GM19099 (cell line): ENCODE data around the gene POP7.

Experiments used
- POLR2A ChIP-seq: IDR thresholded peaks from 3 replicates; pipeline ENCODE4 v1.6.1; 2011; ENCODE audit warnings: low read depth; ENCODE audit not compliant: insufficient read length; ENCODE audit errors: extremely low read depth

Gene POP7

DNA sequence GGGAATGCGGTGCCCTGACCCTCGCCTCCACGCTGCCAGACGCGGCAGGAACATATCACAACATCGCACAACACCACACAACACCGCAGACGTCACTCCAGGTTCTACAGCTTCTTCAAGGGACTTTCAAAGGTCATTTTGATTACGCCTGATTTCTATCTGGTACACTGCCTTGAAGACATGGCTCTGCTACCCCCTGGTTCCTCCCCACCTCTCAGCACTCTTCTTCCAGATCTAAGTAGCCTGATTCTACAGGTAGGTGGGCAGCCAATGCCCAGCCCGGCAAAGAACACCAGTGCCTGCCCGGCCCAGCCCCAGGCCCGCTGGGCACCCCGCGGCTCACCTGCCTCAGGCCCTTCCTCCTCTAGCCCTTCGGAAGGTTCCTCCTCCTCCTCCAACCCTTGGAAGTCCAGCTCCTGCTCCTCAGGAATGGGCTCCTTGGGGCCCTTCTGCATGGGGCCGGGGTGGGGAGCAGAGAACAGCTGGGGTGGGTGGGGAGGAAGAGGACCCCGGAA is 20.2 kb upstream of the POP7 start:
- no peak for TF ChIP-seq POLR2A

DNA sequence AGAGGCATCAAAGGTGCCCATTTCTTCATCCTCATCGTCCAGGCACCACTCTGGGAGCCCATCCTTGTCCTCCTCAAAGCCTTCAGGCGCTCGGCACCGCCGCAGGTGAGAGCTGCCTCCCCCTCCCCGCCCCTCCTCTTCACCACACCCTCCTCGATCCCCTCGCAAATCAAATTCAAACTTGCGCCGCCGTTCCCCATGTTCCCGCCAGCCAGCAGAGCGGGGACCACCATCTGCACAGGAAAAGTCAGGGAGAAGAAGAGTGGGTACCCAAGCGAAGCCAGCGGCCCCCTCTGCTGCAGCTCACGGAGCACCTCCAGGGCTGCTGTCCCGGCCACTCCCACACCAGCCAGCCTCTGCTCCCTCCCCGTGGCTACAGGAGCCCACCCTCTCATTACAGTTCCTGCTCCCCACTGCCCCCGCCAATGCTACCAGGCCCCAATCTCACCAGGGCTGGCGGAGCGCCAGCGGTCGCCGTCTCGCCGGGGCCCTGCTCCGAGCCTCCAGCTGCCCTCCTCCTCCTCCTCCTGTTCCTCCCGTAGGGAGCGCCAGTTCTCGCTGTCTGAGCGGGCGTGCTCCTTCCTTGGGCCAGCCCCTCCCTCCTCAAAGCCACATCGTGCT is 19.6 kb upstream of the POP7 start:
- TF ChIP-seq POLR2A = no peak

DNA sequence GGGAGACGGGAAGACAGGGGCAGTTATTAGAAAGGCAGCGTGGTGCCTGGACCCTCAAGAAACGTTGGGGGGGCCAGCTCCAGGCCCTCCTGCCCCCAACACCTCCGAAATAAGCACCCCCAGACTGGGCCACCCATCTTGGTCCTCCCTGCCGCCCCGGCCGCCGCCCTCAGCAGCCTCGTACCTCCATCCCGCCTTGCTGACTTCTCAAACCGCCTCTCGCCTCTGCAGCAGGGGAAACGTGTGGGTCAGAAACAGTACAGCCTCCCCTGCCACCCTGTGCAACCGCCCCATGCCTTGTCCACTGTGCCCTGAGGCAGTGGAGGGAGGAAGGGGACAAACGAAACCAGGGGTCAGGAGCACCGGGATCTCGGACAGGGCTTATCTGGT is 19.1 kb upstream of the POP7 start:
- no peak for TF ChIP-seq POLR2A

DNA sequence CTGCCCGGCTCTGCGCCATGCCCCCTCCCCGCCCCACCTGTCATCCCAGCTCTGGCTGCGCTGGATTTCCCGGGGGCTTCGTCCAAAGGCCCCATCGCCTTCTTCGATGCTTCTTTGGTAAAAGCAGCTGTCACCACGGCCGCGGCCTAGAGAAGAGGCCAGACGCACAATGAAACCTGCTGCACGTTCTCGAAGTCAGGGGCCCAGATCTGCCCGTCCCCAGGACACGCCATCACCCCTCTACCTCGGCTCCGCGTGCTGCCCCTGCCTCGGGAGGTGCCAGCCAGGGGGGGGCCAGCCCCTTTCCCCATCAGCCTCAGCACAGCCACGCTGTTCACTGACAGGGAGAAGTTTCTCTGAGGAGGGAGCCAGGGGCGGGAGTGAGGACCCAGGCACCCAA is 18.7 kb upstream of the POP7 start:
- TF ChIP-seq POLR2A = no peak

DNA sequence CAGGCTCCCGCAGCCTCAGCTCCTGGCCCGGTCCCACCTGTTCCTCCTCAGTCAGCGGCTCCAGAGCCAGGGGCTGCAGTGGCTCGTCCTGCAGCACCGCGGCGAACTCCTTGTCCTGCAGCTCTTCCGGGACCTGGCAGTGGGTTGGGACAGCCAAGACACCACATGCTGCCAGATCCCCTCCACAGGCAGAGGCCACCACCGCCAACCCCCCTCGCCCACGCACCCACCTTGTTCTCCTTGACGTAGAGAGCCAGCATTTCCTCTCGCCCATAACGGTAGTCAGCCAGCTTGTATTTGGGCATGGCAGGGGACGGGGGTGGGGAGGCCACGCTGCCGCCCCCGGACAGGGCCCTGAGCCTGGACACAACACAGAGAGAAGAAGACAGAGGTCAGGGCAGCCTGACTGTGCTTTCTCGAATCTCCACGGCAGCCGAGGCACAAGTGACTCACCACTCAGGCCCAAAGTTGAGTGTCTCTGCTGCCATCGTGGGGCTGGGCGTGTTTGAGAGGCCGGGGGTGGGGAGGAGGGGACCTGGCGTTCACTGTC is 18.1 kb upstream of the POP7 start:
- TF ChIP-seq POLR2A = no peak

DNA sequence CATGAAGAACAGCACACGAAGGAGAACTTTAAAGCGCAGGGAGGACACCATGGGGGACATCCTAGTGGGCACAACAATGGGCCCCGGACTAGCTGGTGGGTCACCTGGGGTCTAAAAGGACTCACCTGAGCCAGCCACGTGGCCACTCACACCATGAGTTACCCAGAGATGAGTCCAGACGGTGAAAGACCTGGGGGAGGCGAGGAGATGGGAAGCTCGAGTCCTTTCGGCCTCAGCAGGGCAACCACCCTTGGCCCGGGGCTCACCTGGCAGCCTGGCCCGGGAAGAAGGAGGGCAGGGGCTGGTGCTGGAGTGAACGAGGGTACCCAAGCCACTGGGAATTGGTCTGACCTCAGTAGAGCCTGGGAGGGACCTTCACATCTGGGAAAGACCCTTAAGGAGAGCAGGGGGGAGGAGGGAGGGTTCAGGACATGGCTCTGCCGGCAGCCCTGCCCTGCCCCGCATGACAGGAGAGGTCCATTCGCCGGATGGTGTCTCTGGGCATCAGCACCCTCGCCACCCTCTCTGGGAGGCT is 17.5 kb upstream of the POP7 start:
- TF ChIP-seq POLR2A = no peak

DNA sequence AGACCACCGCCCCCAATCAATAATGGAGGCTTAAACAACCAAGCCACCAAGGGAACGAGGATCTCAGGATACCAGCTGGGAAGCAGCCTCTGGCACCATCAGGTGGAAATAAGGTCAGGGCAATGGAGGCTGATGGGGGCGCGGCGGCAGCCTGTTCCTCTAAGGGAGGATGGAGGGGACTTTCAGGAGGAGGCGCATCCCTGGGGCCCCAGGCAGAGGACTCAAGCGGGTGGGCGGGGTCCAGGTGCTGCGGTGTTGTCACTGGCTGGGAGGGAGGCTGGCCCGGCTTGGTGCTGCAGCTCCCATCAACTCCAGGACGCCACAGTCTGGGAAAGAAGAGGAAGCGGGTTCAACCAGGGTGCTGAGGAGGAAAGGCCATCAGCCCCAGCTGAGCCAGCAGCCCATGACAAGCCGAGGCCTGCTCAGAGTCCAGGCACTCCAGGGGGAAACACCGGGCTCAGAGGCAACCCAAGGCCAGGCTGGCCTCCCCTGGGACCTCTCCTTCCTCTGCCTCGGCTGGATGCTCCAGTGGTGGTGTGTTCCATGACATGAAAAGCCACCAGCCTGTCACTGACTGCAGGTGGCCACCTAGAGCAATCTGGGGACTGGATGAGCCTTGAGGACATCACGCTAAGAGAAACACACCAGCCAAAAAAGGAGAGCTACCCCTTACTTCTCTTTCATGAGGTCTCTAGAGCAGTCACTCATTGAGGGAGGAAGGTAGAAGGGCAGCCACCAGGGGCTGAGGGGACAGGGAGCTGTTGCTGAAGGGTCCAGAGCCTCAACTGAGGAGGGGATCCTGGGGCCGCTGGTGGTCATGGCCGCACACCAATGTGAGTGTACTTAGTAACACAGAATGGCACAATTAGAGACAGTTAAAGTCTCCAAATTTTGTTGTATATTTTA is 16.4 kb upstream of the POP7 start:
- TF ChIP-seq POLR2A = no peak

DNA sequence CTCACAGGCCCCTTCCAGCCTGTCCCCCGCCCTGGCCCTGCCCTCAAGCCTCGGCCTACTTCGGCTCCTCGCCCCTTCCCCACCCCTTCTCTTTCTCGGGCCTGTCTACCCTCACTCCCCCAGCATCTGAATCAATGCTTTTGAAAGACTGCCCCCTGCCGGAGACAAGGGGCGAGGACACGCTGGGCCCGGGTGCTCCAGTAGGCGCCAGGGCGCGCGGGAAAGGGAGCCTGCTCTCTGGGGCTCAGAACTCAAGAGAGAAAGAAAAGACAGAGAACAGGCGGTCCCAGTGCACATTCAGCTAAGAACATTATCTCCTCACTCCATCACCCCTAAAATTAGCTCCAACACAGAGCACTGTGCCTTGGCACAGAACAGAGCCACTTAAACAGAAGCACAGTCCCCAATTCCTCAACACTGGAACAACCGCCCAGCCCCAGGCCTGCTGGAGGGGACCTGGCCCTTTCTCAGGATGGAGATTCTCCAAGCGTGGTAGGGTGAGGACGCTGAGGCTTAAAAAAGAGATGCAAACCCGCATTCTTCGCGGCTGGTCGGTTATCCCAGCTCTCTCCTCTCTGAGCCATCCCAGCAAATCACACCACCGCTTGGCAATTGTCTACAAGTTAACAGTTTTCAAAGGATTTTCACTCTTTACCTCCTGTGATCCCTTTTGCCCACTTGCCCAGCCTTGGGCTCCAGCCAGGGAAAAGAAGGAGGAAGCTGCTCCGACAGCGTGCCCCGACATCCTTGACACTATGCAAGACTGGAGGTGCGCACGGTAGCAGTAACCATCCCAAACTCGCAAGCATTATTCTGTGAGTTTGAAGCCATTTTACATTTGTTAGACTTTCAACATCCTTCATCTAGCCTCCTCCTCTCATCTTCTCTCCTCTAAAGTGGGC is 14.0 kb upstream of the POP7 start:
- TF ChIP-seq POLR2A = no peak

DNA sequence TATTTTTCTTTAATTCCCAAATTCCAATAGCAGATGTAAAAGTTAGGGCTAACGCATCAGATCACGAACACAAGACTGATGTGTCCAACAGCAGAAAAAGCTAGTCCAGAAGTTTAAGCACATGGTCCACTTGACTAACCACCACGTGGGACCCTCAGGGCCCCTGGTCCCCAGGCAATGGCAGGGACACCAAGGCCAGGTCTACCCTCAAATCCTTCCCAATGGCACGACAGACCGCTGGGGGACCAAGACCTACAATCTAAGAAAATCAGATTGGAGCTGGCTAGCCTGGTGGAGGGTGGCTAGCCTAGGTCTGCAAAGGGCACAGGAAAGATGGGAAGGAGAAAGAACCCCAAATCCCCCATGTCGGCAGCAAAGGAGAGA is 13.4 kb upstream of the POP7 start:
- TF ChIP-seq POLR2A = no peak

DNA sequence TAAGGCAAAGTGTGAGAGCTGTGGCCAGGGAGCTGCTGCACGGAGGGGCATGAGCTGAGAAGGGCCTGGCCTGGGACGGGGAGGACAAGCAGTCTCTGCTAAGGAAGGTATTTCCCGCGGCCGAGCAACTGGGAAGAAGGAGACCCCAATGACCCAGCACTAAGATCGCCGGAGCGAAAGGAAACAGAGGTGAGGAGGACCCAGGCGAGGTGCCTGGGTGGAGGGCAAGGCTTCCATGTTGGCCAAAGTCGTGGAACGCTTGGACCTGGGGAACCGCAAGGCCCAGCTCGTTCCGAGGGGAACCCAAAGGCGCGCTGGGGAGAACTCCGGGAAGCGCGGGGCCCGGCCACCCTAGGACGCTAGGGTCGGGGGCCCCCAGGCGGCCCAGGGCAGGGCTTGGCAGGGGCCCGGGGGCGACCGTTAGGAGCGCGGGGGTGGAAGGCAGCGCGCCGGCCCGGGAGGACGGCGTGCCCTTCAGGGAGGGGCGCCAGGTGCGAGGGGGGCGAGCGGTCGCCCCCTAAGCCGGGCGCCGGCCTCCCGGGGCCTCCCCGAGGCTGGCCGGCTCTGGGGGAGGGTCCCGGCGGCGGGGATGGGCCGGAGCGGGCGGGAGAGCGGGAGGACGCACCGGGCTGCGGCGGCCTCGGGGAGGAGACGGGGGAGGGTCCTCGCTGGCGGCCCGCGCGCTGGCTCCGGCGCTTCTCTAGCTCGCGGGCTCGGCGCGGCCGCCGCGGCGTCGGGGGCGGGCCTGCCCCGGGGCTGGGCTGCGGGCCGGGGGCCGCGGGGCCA is 12.4 kb upstream of the POP7 start:
- peak; percentile 15 for TF ChIP-seq POLR2A

DNA sequence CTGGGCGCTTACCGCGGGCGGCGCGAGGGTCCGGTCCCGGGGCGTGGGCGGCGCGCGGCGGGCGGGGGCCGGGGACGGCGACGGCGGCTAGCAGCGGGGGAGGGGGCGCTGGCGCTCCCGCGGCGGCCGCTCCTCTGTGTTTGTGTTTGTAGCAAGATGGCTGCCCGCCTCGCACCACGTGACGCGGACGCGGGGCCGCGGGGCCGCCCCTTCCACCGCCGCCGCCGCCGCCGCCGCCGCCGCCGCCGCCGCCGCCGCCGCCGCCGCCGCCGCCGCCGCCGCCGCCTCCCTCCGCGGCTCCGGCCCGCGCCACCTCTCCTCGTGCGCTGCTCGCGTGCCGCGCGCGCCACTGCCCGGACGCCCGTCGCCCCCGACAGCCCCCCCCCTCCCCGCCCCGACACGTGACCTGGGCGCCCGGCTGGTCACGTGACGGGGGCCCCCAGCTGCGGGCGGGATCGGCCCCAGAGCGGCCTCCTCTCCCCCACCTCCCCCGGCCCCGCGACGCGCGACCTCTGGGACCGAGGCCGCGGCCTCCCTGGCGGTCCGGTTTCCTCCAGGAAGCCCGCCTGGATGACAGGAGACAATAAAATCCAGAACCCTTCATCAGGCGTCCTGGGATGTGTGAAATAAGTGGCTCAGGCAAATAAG is 11.7 kb upstream of the POP7 start, which contains the start of gene GIGYF1:
TSS of gene GIGYF1 (minus strand) at position 153 of the 648 bp plus-strand sequence. CDS start 6,012 bp downstream, outside the sequence.
- TF ChIP-seq POLR2A = no peak

DNA sequence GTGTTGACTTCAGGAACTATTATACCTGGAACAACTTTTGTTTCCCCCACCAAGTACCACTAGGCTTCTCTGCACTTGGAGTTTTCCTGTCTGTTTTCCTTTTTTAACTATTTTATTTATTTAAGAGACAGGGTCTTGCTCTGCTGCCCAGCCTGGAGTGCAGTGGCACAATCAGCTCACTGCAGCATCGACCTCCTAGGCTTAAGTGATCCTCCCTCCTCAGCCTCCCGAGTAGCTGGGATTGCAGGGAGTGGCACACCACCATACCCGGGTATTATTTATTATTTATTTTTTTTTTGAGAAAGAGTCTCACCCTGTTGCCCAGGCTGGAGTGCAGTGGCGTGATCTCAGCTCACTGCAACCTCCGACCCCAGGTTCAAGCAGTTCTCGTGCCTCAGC is 9.8 kb upstream of the POP7 start:
- no peak for TF ChIP-seq POLR2A

DNA sequence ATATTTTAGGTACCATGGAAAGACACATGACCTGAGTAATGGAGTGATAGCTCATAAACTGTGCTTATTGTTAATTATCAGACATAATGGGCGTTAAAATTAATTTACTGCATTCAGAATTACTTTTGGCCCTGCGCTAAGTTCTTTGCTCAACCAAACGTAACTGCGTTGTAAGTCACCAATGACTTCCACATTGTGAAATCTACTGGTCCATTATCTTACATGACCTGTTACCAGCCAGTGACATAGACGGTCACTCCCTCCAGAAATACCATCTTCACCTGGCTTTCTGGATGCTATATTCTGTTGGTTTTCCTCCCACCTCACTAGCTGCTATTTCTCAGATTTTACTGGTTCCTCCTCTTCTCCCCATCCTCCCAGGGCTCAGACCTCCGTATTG is 6.9 kb upstream of the POP7 start:
- no peak for TF ChIP-seq POLR2A
